ENCODE measurements around the gene LAMA4. TPM values are rescaled to one million over a fixed set of nuclear protein-coding genes. Genes with fewer than 3 reads are reported as not detected.
A peak's percentile ranks its signal among the peaks of the same experiment; 100 is the strongest.
"Not testable (repeated sequence)": the region's sequence is repeated elsewhere in the genome, so short reads cannot be mapped to it uniquely, and the experiment has no call there.

LAMA4 gene
- total RNA-seq, 4 donors from 2014 or later = 8.1 to 116 (median 19.0) TPM

DNA sequence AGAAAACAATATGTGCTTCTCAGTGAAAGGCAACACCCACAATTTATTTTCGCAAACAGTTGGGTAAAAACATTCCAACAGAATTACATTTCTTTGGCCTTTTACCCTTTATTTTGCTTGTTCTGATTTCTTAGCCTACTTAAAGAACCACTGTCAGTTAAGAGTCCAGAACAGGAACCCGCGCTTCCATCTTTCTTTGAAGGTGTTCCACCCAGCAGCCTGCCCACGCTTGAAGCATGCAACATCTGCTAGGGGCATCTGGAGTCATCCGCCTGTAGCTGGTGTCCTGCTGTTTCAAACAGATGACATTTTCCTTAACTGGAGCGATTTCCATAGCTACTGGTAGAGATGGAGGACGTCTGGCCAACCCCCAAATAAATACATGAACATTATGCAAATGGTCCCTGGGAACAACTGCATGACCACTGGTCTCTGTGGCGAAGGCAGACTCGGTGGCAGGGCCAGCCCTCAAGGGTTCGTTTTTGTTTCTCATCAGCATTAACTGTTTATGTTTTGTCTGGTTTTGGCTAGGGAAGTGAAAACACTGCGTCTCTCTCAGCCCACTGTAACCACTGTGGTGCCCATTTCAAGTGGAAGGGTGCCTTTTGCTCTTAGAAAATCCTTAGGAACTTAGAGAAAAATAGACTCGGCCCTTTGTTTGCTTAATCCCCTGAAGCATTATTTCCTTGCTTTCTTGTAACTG is 51.6 kb downstream of the LAMA4 start:
- 39 to 83% methylated on average over 9 to 10 of the region's 12 CpGs for WGBS, 2 donors

DNA sequence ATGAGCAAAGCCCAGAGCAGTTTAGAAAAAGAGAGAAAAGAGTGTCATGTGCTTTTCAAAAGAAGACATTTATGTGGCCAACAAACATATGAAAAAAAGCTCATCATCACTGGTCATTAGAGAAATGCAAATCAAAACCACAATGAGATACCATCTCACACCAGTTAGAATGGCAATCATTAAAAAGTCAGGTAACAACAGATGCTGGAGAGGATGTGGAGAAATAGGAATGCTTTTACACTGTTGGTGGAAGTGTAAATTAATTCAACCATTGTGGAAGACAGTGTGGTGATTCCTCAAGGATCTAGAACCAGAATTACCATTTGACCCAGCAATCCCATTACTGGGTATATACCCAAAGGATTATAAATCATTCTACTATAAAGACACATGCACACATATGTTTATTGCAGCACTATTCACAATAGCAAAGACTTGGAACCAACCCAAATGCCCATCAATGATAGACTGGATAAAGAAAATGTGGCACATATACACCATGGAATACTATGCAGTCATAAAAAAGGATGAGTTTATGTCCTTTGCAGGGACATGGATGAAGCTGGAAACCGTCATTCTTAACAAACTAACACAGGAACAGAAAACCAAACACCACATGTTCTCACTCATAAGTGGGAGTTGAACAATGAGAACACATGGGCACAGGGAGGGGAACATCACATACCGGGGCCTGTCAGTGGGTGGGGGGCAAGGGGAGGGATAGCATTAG is 54.0 kb downstream of the LAMA4 start:
- H3K36me3 ChIP-seq; intact Hi-C loops (cut with DNase I); H3K27me3 ChIP-seq; DNase-seq; H3K9me3 ChIP-seq; H3K27ac ChIP-seq; H3K4me3 ChIP-seq: not testable (repeated sequence)
- 83 to 94% methylated on average over 2 of the region's 2 CpGs for WGBS, 2 donors
- peaks cover 0 to 23% (median 15%) of the 10 kb centered on the region in 3 donors for H3K4me1 ChIP-seq

More for the DNA sequence above, 51.6 kb downstream of the LAMA4 start:
- Histone ChIP-seq H3K4me1 (peaks cover 0 to 30% (median 19%) of the 10 kb centered on the region in 3 donors), H3K4me3 (peak overlapping the region in 1 of 4 donors; percentile 13), H3K27me3 (no peaks in the 10 kb centered on the region), H3K36me3 (no peaks in the 10 kb centered on the region), H3K27ac (peak overlapping the region; percentile 6 to 78 (median 72)), H3K9me3 (no peaks in the 10 kb centered on the region)
- TF ChIP-seq, protein P1, sequence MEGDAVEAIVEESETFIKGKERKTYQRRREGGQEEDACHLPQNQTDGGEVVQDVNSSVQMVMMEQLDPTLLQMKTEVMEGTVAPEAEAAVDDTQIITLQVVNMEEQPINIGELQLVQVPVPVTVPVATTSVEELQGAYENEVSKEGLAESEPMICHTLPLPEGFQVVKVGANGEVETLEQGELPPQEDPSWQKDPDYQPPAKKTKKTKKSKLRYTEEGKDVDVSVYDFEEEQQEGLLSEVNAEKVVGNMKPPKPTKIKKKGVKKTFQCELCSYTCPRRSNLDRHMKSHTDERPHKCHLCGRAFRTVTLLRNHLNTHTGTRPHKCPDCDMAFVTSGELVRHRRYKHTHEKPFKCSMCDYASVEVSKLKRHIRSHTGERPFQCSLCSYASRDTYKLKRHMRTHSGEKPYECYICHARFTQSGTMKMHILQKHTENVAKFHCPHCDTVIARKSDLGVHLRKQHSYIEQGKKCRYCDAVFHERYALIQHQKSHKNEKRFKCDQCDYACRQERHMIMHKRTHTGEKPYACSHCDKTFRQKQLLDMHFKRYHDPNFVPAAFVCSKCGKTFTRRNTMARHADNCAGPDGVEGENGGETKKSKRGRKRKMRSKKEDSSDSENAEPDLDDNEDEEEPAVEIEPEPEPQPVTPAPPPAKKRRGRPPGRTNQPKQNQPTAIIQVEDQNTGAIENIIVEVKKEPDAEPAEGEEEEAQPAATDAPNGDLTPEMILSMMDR (IDR thresholded peaks at IDR 0.05) = no peak
- TF ChIP-seq POLR2A (IDR thresholded peaks at IDR 0.05) = no peak
- DNase-seq = no peak
- intact Hi-C loops (cut with DNase I) = no loop called here

DNA sequence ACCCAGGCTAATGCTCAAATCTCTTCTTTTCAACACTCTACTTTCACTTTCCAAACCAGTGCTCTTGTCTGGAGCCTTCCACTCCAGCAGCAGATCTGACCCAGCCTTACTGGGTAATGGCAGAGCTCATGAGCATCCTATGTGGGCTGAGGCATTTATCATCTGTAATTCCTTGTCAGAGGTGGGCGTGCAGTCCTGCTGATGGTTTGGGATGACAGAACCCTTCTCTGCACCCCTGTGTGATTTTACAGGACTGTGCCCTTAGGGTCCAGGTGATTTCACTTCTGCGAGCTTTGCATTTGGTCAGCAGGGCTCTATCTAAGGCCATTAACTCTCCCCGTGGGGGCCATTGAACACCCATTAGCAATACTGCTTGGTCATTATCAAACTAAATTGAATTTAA is 55.4 kb downstream of the LAMA4 start:
- WGBS, 2 donors = 77 to 87% methylated on average over 3 of the region's 3 CpGs
- H3K4me3 ChIP-seq = no peak overlapping the region
- H3K4me1 ChIP-seq = peaks cover 0 to 9% (median 6%) of the 10 kb centered on the region in 3 donors
- H3K27me3 ChIP-seq = no peaks in the 10 kb centered on the region
- TF ChIP-seq POLR2A (IDR thresholded peaks at IDR 0.05) = no peak
- TF ChIP-seq, protein P1 (IDR thresholded peaks at IDR 0.05) = no peak
- H3K27ac ChIP-seq = peak overlapping the region in 1 of 4 donors; percentile 21
- DNase-seq = no peak
- H3K36me3 ChIP-seq = no peaks in the 10 kb centered on the region
- intact Hi-C loops (cut with DNase I) = no loop called here
- H3K9me3 ChIP-seq = no peaks in the 10 kb centered on the region

DNA sequence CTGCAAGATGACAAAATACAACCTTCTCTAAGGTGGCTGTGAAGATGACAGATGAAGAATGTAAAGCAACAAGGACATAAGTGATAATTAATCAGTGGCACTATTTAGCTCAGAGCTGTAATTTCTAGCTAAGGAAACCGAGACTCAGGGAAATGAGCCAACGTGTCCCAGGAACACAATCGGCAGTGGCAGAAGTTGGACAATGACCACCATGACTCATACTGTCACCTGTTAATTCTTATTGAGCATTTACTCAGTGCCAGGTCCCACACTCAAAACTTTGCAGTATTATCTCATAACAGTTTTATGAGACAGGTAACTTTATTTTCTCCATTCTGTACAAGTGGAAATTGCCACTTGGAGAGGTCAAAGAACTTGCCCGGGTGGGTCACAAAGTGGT is 55.8 kb downstream of the LAMA4 start:
- Histone ChIP-seq H3K27me3 (no peaks in the 10 kb centered on the region), H3K36me3 (no peaks in the 10 kb centered on the region), H3K4me3 (no peak overlapping the region), H3K9me3 (no peaks in the 10 kb centered on the region), H3K27ac (peak overlapping the region in 1 of 4 donors; percentile 21), H3K4me1 (peaks cover 0 to 5% (median 3%) of the 10 kb centered on the region in 3 donors)
- DNase-seq = no peak
- TF ChIP-seq POLR2A (IDR thresholded peaks at IDR 0.05) = no peak
- TF ChIP-seq, protein P1 (IDR thresholded peaks at IDR 0.05) = no peak
- intact Hi-C loops (cut with DNase I) = no loop called here
- WGBS, 2 donors = 56 to 62% methylated on average over 4 of the region's 4 CpGs

DNA sequence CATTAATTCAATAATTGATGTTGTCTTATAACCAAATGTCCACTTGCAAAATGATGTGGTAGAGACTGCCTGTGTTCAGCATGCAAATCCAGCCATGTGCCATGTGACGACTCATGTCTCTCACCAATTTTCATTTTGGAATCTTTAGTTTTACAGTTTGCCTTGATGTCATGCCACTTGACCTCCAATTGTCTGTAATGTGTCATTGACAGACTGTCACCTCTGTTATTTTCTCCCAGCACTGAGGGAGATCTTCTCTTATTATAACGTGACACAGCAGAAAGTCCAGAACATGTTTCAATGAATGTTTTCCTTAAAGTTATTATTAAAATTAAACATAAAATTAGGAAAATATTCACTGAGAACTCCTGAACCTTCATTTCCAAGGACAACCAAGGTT is 56.7 kb downstream of the LAMA4 start:
- no peaks in the 10 kb centered on the region for H3K9me3 ChIP-seq
- DNase-seq = no peak
- H3K4me1 ChIP-seq = no peaks in the 10 kb centered on the region
- intact Hi-C loops (cut with DNase I) = no loop called here
- H3K27me3 ChIP-seq = no peaks in the 10 kb centered on the region
- 86 to 95% methylated on average over 2 of the region's 2 CpGs for WGBS, 2 donors
- TF ChIP-seq POLR2A (IDR thresholded peaks at IDR 0.05) = no peak
- TF ChIP-seq, protein P1 (IDR thresholded peaks at IDR 0.05) = no peak
- H3K36me3 ChIP-seq = no peaks in the 10 kb centered on the region
- H3K4me3 ChIP-seq = no peak overlapping the region
- H3K27ac ChIP-seq = no peak overlapping the region
